Sigmoid colon (tissue), 7 donors: Measurements from ENCODE around the gene LPAR1. TPM values are rescaled to one million over a fixed set of nuclear protein-coding genes. Genes with fewer than 3 reads are reported as not detected.
A peak's percentile ranks its signal among the peaks of the same experiment; 100 is the strongest.
"Not testable (repeated sequence)": the region's sequence is repeated elsewhere in the genome, so short reads cannot be mapped to it uniquely, and the experiment has no call there.

ENCODE experiments used
- DNase-seq: peaks from one replicate; pipeline ENCODE4 v3.0.0-alpha.2; 2019
- H3K27ac ChIP-seq, 4 donors: fragments of 200-600 bp; sonication (generic); one replicate each; pipeline ENCODE4 v1.5.1; 2016 to 2019; ENCODE audit warnings: mild to moderate bottlenecking in 1 of 4
- H3K27me3 ChIP-seq, 3 donors: fragments of 200-600 bp; sonication (generic); one replicate each; pipeline ENCODE4 v1.5.1; 2019; ENCODE audit warnings: mild to moderate bottlenecking in 1 of 3
- H3K36me3 ChIP-seq, 4 donors: fragments of 200-600 bp; sonication (generic); one replicate each; pipeline ENCODE4 v1.5.1; 2016 to 2019
- H3K4me1 ChIP-seq, 4 donors: fragments of 200-600 bp; sonication (generic); one replicate each; pipeline ENCODE4 v1.5.1; 2017 to 2019
- H3K4me3 ChIP-seq, 4 donors: fragments of 200-600 bp; sonication (generic); one replicate each; pipeline ENCODE4 v1.5.1; 2017 to 2019; ENCODE audit warnings: mild to moderate bottlenecking in 2 of 4, moderate library complexity in 1 of 4
- H3K9me3 ChIP-seq, 4 donors: fragments of 200-600 bp in 3 of 4; sonication (generic) in 3 of 4; one replicate each; pipeline versions ENCODE4 v1.5.1 to v1.6.1; 2013 to 2019
- CTCF ChIP-seq, 4 experiments: fragments of 450-650 bp in 3 of 4; fragments of 200-600 bp in 1 of 4; IDR thresholded peaks; one replicate each; pipeline ENCODE4 v1.5.1; 2016 to 2019; ENCODE audit warnings: antibody characterized with exemption in 4 of 4, mild to moderate bottlenecking in 3 of 4, moderate library complexity in 2 of 4
- EP300 ChIP-seq, 4 donors: sonication (generic); formaldehyde crosslinking; IDR thresholded peaks; one replicate each; pipeline ENCODE4 v1.6.1; 2017; ENCODE audit warnings: antibody characterized with exemption in 4 of 4
- POLR2A ChIP-seq, 2 donors: fragments of 450-650 bp; IDR thresholded peaks; one replicate each; pipeline ENCODE4 v1.6.1; 2016; ENCODE audit warnings: antibody characterized with exemption in 2 of 2, mild to moderate bottlenecking in 2 of 2, moderate library complexity in 2 of 2
- POLR2AphosphoS5 ChIP-seq, 4 donors: sonication (generic); formaldehyde crosslinking; IDR thresholded peaks; one replicate each; pipeline ENCODE4 v1.6.1; 2017; ENCODE audit warnings: antibody characterized with exemption in 4 of 4
- WGBS, 2 donors: extraction: QIAGEN DNeasy Blood & Tissue Kit; methylation state at CpG; one replicate each; pipeline ENCODE4 v1.1.7; 2013; 5-methylcytosine and 5-hydroxymethylcytosine counted together
- intact Hi-C: fragments of 100-400 bp; cut with DNase I; formaldehyde crosslinking; loops from one replicate; pipeline ENCODE4 v1.15.1; 2023
- polyA plus RNA-seq, 3 donors: library from polyadenylated mRNA; stranded (reverse); fragments of 200-250 nt; gene quantifications; one replicate each; pipeline ENCODE4 v1.2.3, GENCODE V29; 2013
- total RNA-seq, 4 donors: library from RNA; depleted of rRNA; stranded (reverse); fragments of >200 nt; gene quantifications; one replicate each; pipeline ENCODE4 v1.1.0, GENCODE V29; 2016
- donor health status: healthy with polysubstance abuse.
- donor health status: Bipolar disorder and iron deficiency.
- donor health status: healthy.

Gene LPAR1
- total and polyA plus RNA-seq, 7 donors: 11.3 to 62.4 (median 34.9) TPM

GRCh38 chr9:110832926-110833325 lies 205.3 kb downstream of the LPAR1 start:
- no peak overlapping the region for H3K27ac ChIP-seq
- no peaks in the 10 kb centered on the region for H3K9me3 ChIP-seq
- H3K36me3 ChIP-seq: no peaks in the 10 kb centered on the region
- no peak for TF ChIP-seq POLR2AphosphoS5 (IDR thresholded peaks at IDR 0.05)
- TF ChIP-seq POLR2A (IDR thresholded peaks at IDR 0.05): no peak
- no peak for TF ChIP-seq EP300 (IDR thresholded peaks at IDR 0.05)
- TF ChIP-seq CTCF (IDR thresholded peaks at IDR 0.05): no peak
- intact Hi-C loops: no loop called here
- no peak for DNase-seq
- no peaks in the 10 kb centered on the region for H3K27me3 ChIP-seq
- WGBS, 2 donors: 84 to 86% methylated on average over 3 of the region's 3 CpGs
- H3K4me1 ChIP-seq: no peaks in the 10 kb centered on the region
- no peak overlapping the region for H3K4me3 ChIP-seq

DNA sequence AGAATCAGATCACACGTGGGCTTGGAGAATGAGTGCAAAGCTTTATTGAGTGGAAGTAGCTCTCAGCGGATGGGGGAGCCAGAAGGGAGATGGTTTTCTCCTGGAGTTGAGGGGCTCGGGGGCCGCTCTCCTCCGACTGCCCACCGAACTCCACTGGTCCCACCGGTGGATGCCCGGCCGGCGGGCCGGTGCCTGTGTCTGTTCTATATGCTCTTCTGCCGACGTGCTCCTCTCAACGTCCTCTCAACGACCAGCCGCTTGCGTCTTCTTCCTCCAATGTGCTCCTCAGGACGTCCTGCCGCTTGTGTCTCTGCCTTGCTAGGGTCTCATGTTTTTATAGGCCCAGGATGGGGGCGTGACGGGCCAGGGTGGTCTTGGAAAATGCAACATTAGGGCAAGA lies 207.8 kb downstream of the LPAR1 start:
- no peak for DNase-seq
- TF ChIP-seq CTCF (IDR thresholded peaks at IDR 0.05) (no peak), POLR2AphosphoS5 (IDR thresholded peaks at IDR 0.05) (no peak), EP300 (IDR thresholded peaks at IDR 0.05) (no peak), POLR2A (IDR thresholded peaks at IDR 0.05) (no peak)
- no peaks in the 10 kb centered on the region for H3K27me3 ChIP-seq
- no peak overlapping the region for H3K4me3 ChIP-seq
- H3K36me3 ChIP-seq: no peaks in the 10 kb centered on the region
- no peak overlapping the region for H3K27ac ChIP-seq
- no peaks in the 10 kb centered on the region for H3K4me1 ChIP-seq
- 96 to 97% methylated on average over 21 of the region's 21 CpGs for WGBS, 2 donors
- no peaks in the 10 kb centered on the region for H3K9me3 ChIP-seq
- intact Hi-C loops: no loop called here

GRCh38 chr9:110828264-110828663 lies 210.0 kb downstream of the LPAR1 start:
- Histone ChIP-seq H3K9me3 (no peaks in the 10 kb centered on the region), H3K4me3 (no peak overlapping the region), H3K27me3 (no peaks in the 10 kb centered on the region), H3K4me1 (no peaks in the 10 kb centered on the region), H3K27ac (peak overlapping the region in 1 of 4 donors; percentile 16), H3K36me3 (no peaks in the 10 kb centered on the region)
- 81 to 87% methylated on average over 3 of the region's 3 CpGs for WGBS, 2 donors
- no peak for TF ChIP-seq POLR2A (IDR thresholded peaks at IDR 0.05)
- TF ChIP-seq EP300 (IDR thresholded peaks at IDR 0.05): no peak
- no peak for TF ChIP-seq CTCF (IDR thresholded peaks at IDR 0.05)
- TF ChIP-seq POLR2AphosphoS5 (IDR thresholded peaks at IDR 0.05): no peak
- intact Hi-C loops: no loop called here
- peak; percentile 81 for DNase-seq

DNA sequence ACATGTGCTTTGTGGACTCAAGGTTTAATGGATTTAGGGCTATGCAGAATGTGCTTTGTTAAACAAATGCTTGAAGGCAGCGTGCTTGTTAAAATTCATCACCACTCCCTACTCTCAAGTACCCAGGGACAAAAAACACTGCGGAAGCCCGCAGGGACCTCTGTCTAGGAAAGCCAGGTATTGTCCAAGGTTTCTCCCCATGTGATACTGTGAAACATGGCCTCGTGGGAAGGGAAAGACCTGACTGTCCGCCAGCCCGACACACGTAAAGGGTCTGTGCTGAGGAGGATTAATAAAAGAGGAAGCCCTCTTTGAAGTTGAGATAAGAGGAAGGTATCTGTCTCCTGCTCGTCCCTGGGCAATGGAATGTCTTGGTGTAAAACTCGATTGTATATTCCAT lies 211.9 kb downstream of the LPAR1 start:
- H3K4me3 ChIP-seq, DNase-seq, H3K27ac ChIP-seq, H3K4me1 ChIP-seq, H3K9me3 ChIP-seq, H3K27me3 ChIP-seq, intact Hi-C loops, H3K36me3 ChIP-seq: not testable (repeated sequence)
- 54 to 73% methylated on average over 9 of the region's 9 CpGs for WGBS, 2 donors

DNA sequence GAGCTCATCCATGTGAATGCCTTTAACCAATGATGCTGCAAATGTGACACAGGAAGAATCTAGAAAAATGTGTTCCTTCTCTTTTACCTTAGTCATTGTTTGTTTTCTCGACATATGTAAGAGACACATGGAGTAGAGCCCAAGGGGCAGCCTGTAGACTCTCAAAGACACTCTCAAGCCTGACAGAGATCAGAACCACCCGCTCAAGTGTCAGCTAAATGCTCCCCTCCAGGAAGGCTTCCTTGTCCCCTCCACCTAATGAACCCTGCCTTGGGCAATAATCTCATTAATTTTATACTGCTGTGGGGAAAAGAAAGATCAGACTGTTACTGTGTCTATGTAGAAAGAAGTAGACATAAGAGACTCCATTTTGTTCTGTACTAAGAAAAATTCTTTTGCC lies 212.3 kb downstream of the LPAR1 start:
- intact Hi-C loops: no loop called here
- H3K4me1 ChIP-seq: no peaks in the 10 kb centered on the region
- TF ChIP-seq POLR2AphosphoS5 (IDR thresholded peaks at IDR 0.05) (no peak), POLR2A (IDR thresholded peaks at IDR 0.05) (no peak), CTCF (IDR thresholded peaks at IDR 0.05) (no peak), EP300 (IDR thresholded peaks at IDR 0.05) (no peak)
- 88 to 89% methylated on average over 2 of the region's 2 CpGs for WGBS, 2 donors
- no peaks in the 10 kb centered on the region for H3K36me3 ChIP-seq
- no peak for DNase-seq
- no peaks in the 10 kb centered on the region for H3K27me3 ChIP-seq
- H3K4me3 ChIP-seq: no peak overlapping the region
- H3K27ac ChIP-seq: no peak overlapping the region
- no peaks in the 10 kb centered on the region for H3K9me3 ChIP-seq

DNA sequence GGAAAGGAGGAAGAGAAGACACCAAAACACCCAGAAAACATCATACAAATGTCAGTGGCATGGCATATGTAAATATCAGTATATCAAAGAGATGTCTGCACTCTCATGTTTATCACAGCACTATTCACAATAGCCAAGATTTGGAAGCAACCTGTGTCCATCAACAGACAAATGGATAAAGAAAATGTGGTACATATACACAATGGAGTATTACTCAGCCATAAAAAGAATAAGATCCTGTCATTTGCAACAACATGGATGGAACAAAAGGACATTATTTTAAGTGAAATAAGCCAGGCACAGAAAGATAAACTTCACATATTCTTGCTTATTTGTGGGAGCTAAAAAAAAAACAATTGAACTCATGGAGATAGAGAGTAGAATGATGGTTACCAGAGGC lies 213.1 kb downstream of the LPAR1 start:
- intact Hi-C loops, H3K27ac ChIP-seq, H3K27me3 ChIP-seq, H3K4me1 ChIP-seq, H3K9me3 ChIP-seq, DNase-seq, H3K4me3 ChIP-seq, H3K36me3 ChIP-seq: not testable (repeated sequence)
